Measurements from ENCODE around the gene CD63. TPM values are rescaled to one million over a fixed set of nuclear protein-coding genes. Genes with fewer than 3 reads are reported as not detected.

The CD63 gene
- polyA plus RNA-seq, 1 donor from 2014 or later, result 217 TPM

- peaks cover 7% of the 10 kb centered on the region for H3K79me2 ChIP-seq (replicated peaks; ENCODE audit: insufficient read depth, low read length)
- no peak overlapping the region for H3K4me3 ChIP-seq (ENCODE audit: low read length)
- no peaks in the 10 kb centered on the region for H4K20me1 ChIP-seq (ENCODE audit: insufficient read depth)
- no peak overlapping the region for H3K27ac ChIP-seq (ENCODE audit: low read length)
- H3K9me3 ChIP-seq (ENCODE audit: low read length), result no peaks in the 10 kb centered on the region
- no peaks in the 10 kb centered on the region for H3F3A ChIP-seq (ENCODE audit: insufficient read depth, low read length, poor library complexity, severe bottlenecking)
- H3K9me2 ChIP-seq (ENCODE audit: insufficient read depth, low read length), result no peaks in the 10 kb centered on the region
- TF ChIP-seq, protein P1, sequence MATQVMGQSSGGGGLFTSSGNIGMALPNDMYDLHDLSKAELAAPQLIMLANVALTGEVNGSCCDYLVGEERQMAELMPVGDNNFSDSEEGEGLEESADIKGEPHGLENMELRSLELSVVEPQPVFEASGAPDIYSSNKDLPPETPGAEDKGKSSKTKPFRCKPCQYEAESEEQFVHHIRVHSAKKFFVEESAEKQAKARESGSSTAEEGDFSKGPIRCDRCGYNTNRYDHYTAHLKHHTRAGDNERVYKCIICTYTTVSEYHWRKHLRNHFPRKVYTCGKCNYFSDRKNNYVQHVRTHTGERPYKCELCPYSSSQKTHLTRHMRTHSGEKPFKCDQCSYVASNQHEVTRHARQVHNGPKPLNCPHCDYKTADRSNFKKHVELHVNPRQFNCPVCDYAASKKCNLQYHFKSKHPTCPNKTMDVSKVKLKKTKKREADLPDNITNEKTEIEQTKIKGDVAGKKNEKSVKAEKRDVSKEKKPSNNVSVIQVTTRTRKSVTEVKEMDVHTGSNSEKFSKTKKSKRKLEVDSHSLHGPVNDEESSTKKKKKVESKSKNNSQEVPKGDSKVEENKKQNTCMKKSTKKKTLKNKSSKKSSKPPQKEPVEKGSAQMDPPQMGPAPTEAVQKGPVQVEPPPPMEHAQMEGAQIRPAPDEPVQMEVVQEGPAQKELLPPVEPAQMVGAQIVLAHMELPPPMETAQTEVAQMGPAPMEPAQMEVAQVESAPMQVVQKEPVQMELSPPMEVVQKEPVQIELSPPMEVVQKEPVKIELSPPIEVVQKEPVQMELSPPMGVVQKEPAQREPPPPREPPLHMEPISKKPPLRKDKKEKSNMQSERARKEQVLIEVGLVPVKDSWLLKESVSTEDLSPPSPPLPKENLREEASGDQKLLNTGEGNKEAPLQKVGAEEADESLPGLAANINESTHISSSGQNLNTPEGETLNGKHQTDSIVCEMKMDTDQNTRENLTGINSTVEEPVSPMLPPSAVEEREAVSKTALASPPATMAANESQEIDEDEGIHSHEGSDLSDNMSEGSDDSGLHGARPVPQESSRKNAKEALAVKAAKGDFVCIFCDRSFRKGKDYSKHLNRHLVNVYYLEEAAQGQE (IDR thresholded peaks at IDR 0.05; ENCODE audit: borderline replicate concordance), result no peak
- TF ChIP-seq EP300 (conservative IDR thresholded peaks at IDR 0.05; ENCODE audit: poor library complexity, severe bottlenecking) (no peak), SMC3 (conservative IDR thresholded peaks at IDR 0.05; ENCODE audit: poor library complexity) (no peak), EZH2 (IDR thresholded peaks at IDR 0.05; ENCODE audit: borderline replicate concordance, insufficient read depth, low read length, poor library complexity, severe bottlenecking) (no peak), POLR2AphosphoS5 (IDR thresholded peaks at IDR 0.05) (no peak), TAF1 (IDR thresholded peaks at IDR 0.05; ENCODE audit: low read depth) (no peak), MXI1 (conservative IDR thresholded peaks at IDR 0.05; ENCODE audit: poor library complexity, severe bottlenecking) (no peak), RAD21 (conservative IDR thresholded peaks at IDR 0.05) (no peak)
- TF ChIP-seq, protein P2, sequence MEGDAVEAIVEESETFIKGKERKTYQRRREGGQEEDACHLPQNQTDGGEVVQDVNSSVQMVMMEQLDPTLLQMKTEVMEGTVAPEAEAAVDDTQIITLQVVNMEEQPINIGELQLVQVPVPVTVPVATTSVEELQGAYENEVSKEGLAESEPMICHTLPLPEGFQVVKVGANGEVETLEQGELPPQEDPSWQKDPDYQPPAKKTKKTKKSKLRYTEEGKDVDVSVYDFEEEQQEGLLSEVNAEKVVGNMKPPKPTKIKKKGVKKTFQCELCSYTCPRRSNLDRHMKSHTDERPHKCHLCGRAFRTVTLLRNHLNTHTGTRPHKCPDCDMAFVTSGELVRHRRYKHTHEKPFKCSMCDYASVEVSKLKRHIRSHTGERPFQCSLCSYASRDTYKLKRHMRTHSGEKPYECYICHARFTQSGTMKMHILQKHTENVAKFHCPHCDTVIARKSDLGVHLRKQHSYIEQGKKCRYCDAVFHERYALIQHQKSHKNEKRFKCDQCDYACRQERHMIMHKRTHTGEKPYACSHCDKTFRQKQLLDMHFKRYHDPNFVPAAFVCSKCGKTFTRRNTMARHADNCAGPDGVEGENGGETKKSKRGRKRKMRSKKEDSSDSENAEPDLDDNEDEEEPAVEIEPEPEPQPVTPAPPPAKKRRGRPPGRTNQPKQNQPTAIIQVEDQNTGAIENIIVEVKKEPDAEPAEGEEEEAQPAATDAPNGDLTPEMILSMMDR (IDR thresholded peaks at IDR 0.05; ENCODE audit: poor library complexity, severe bottlenecking), result no peak
- no peak overlapping the region for H3K4me2 ChIP-seq (ENCODE audit: low read length)
- H3K27me3 ChIP-seq (ENCODE audit: insufficient read depth, low read depth, low read length), result no peaks in the 10 kb centered on the region
- H2AFZ ChIP-seq (ENCODE audit: low read depth, low read length), result no peak overlapping the region
- peaks cover 3% of the 10 kb centered on the region for H3K36me3 ChIP-seq (ENCODE audit: insufficient read depth, low read length)
- no peak overlapping the region for H3K9ac ChIP-seq (ENCODE audit: low read length)
Observed at GRCh38 chr12:55720894-55721444, 7.8 kb downstream of the CD63 start.

DNA sequence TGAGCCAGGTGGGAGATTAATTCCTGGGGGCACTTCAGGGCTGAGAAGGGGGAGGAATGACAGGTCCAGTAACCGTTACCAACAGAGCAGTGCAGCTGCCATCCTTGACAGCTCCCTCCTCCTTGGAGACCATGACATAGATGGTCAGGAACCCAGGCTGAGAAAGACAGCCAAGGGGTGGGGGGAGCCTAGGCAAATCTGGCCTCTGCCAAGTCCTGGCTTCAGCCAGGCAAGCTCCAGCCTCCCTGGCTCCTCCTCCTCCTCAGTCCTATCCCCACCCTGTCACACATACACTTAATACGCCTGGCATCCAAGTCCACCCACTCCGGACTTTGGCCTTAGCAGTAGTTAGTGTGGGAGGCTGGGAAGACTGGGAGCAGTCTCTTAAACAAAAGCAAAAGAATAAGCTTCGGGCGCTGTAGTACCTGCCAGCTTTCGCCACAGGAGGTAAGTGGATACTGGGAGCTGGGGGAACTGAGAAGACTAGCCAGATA lies 8.7 kb downstream of the CD63 start, which contains the start of gene RDH5:
TSS of gene RDH5 (plus strand) at position 323 of the 494 bp plus-strand sequence. CDS start 792 bp downstream, outside the sequence.
- Histone ChIP-seq H2AFZ (ENCODE audit: low read depth, low read length) (no peak within 1 kb of the TSS), H3F3A (ENCODE audit: insufficient read depth, low read length, poor library complexity, severe bottlenecking) (no peaks in the 10 kb centered on the region), H3K9ac (ENCODE audit: low read length) (no peak within 1 kb of the TSS), H3K27ac (ENCODE audit: low read length) (no peak within 1 kb of the TSS), H3K4me3 (ENCODE audit: low read length) (no peak within 1 kb of the TSS), H3K36me3 (ENCODE audit: insufficient read depth, low read length) (peaks cover 3% of the 10 kb centered on the region), H3K9me3 (ENCODE audit: low read length) (no peaks in the 10 kb centered on the region), H3K27me3 (ENCODE audit: insufficient read depth, low read depth, low read length) (no peaks in the 10 kb centered on the region), H4K20me1 (ENCODE audit: insufficient read depth) (no peaks in the 10 kb centered on the region), H3K9me2 (ENCODE audit: insufficient read depth, low read length) (no peaks in the 10 kb centered on the region), H3K4me2 (ENCODE audit: low read length) (no peak within 1 kb of the TSS), H3K79me2 (replicated peaks; ENCODE audit: insufficient read depth, low read length) (peaks cover 7% of the 10 kb centered on the region)
- TF ChIP-seq EP300 (conservative IDR thresholded peaks at IDR 0.05; ENCODE audit: poor library complexity, severe bottlenecking) (no peak), POLR2AphosphoS5 (IDR thresholded peaks at IDR 0.05) (no peak), TAF1 (IDR thresholded peaks at IDR 0.05; ENCODE audit: low read depth) (no peak), EZH2 (IDR thresholded peaks at IDR 0.05; ENCODE audit: borderline replicate concordance, insufficient read depth, low read length, poor library complexity, severe bottlenecking) (no peak), SMC3 (conservative IDR thresholded peaks at IDR 0.05; ENCODE audit: poor library complexity) (no peak), RAD21 (conservative IDR thresholded peaks at IDR 0.05) (no peak)
- TF ChIP-seq, protein P2 (IDR thresholded peaks at IDR 0.05; ENCODE audit: poor library complexity, severe bottlenecking), result no peak
